ENCODE measurements around the gene OSGIN1.

DNA sequence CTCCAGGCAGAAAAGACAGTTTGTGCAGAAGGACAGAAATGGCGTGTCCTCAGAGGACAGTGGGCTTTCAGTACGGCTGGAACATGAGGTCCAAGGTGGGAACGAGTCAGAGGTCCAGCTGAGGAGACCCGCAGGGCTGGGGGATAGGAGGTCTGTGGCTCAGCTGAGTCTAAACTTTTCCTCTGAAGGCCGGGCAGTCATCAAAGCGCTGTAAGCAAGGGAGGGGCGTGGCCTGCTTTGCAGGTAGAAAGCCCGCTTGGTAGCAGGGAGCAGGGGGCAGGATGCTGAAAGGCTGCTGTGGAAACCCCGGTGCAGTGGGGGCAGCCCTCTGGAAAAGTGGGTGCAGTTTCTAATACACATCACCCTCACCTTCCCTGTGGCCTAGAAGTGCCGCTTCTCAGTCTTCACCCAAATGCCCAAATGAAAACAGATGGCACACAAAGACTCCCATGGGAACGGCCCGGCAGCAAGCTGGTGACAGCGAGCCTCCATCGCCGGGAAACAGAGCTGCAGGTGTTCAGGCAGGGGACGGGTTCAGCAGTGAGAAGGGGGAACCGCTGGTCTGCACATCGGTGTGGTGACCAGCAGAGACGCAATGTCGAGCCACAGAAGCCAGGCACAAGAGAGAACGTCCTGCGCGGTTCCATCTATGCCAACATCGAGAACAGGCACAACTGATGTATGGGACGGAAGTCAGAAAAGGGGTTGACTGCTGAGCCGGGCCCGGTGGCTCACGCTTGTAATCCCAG lies 12.2 kb upstream of the OSGIN1 start:
- TF ChIP-seq, protein P1, sequence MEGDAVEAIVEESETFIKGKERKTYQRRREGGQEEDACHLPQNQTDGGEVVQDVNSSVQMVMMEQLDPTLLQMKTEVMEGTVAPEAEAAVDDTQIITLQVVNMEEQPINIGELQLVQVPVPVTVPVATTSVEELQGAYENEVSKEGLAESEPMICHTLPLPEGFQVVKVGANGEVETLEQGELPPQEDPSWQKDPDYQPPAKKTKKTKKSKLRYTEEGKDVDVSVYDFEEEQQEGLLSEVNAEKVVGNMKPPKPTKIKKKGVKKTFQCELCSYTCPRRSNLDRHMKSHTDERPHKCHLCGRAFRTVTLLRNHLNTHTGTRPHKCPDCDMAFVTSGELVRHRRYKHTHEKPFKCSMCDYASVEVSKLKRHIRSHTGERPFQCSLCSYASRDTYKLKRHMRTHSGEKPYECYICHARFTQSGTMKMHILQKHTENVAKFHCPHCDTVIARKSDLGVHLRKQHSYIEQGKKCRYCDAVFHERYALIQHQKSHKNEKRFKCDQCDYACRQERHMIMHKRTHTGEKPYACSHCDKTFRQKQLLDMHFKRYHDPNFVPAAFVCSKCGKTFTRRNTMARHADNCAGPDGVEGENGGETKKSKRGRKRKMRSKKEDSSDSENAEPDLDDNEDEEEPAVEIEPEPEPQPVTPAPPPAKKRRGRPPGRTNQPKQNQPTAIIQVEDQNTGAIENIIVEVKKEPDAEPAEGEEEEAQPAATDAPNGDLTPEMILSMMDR (IDR thresholded peaks at IDR 0.05), result no peak
- TF ChIP-seq EZH2 (IDR thresholded peaks at IDR 0.05; ENCODE audit: borderline replicate concordance, insufficient read depth, low read depth, low read length, poor library complexity, severe bottlenecking), result no peak

All from B cell (primary cell).